ENCODE results near the gene MBTPS1.
A peak's percentile ranks its signal among the peaks of the same experiment; 100 is the strongest.

- TF ChIP-seq CTCF (conservative IDR thresholded peaks at IDR 0.05 in 1 of 2, IDR thresholded peaks at IDR 0.05 in 1 of 2; ENCODE audit: extremely low read depth in 1 of 2, insufficient read depth in 1 of 2, low read depth in 1 of 2, low read length in 2 of 2) (peak; percentile 88 to 91), EZH2 (IDR thresholded peaks at IDR 0.05; ENCODE audit: borderline replicate concordance, low read length) (no peak)
These were observed 53.8 kb downstream of the MBTPS1 start for GRCh38 chr16:84062734-84063640.
